Choroid plexus epithelial cell (primary cell): ENCODE data around the gene TCERG1L.

Experiments
- DNase-seq: peaks from one replicate; pipeline ENCODE4 v3.0.0-alpha.2; 2010; ENCODE audit warnings: low read depth
- H3K4me3 ChIP-seq: 2 replicates; pipeline ENCODE4 v1.5.1; 2011; ENCODE audit warnings: low read depth, mild to moderate bottlenecking, control low read depth, low read length, moderate library complexity
- TF ChIP-seq, protein P1 (sequence below): conservative IDR thresholded peaks from 2 replicates; pipeline ENCODE4 v1.5.1; 2011; ENCODE audit warnings: low read depth, mild to moderate bottlenecking, control low read depth, inconsistent platforms, low read length, moderate library complexity

Gene TCERG1L

DNA sequence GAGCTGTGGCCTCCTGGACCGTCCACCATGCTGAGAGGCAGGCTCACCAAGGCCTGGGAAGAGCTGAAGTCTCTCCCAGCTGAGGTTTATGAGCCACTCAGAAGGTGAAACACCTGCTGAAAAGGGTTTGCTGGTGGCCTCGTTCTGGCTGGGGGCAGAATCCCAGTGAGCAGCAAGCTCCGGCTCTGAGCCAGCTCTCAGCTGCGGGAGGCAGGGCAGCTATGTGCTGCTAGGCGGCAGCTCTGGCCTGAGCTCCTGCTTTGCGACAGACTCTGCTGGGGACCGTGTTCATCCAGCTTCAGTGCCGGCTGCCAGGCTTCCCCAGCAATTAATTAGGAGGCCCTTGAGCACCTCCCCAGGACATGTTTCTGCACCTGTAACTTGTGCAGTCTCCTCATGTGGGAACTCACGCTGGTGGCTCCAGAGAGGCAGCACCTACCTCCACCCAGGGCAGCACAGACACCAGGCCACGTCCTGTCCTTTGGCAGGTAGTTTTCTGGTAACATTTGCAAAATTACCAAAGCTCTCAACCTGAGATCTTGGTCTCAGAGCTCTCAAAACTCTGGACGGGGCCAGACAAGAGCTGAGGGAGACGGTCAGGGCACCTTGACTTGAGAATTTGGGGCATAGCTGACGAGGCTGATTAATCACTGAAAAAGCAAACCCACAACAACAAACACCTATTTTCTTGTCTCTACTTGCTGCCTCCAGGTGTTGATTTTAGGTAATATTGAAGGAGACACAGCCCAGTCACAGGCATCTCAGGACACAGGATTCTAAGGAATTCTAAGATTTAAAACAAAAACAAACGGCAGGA lies 185.0 kb downstream of the TCERG1L start:
- TF ChIP-seq, protein P1, sequence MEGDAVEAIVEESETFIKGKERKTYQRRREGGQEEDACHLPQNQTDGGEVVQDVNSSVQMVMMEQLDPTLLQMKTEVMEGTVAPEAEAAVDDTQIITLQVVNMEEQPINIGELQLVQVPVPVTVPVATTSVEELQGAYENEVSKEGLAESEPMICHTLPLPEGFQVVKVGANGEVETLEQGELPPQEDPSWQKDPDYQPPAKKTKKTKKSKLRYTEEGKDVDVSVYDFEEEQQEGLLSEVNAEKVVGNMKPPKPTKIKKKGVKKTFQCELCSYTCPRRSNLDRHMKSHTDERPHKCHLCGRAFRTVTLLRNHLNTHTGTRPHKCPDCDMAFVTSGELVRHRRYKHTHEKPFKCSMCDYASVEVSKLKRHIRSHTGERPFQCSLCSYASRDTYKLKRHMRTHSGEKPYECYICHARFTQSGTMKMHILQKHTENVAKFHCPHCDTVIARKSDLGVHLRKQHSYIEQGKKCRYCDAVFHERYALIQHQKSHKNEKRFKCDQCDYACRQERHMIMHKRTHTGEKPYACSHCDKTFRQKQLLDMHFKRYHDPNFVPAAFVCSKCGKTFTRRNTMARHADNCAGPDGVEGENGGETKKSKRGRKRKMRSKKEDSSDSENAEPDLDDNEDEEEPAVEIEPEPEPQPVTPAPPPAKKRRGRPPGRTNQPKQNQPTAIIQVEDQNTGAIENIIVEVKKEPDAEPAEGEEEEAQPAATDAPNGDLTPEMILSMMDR: no peak
- no peak overlapping the region for H3K4me3 ChIP-seq

DNA sequence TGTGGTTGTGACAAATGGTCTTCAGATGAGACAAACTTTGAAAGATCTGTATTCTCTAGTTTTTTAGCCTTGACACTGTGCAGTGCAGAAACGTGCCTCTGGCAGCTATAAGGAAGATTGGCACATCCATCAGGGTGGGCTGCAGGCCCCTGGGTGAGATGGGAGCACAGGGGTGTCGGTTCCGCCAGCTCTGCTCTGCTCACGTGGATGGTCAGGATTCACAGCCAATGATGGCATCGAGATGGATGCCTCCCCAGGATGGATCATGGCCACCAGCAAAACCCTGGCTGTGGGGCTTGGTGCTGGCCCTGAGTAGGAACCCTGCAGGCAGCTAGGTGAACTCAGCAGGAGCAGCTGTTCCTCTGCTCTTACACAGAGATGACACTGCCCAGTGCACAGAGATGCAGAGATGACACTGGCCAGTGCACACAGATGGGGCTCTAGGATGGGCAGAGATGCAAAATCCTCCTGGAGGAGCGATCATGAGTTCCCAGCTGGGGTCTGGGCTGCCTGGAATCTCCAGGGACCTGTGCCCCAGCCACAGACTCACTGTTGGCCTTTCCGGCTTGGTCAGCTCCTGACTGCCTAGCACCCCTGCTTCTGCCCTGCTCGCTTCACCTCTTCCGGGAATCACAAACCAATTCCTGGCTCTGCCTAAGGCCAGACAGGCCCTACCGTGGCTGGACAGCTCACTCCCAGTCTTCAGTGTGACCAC lies 185.9 kb downstream of the TCERG1L start:
- no peak overlapping the region for H3K4me3 ChIP-seq
- DNase-seq: no peak
- TF ChIP-seq, protein P1: no peak

More for the DNA sequence above, 185.0 kb downstream of the TCERG1L start:
- no peak for DNase-seq

DNA sequence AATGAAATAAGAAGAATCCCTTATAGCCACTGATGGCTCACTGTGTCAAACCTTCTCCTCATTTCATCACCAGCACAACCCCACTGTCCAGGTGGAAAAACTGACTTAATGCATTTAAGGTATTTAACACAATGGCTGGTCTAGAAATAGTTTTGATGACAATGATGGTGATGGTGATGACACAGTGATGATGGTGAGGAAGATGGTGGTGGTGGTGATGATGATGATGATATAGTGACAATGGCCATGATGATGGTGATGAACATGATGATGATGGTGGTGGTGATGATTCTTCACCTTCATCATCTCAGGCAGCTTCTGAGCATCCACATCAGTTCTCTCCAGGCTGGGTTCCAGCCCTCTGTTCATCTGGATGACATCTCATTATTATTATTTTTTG lies 186.6 kb downstream of the TCERG1L start:
- no peak overlapping the region for H3K4me3 ChIP-seq
- no peak for DNase-seq
- TF ChIP-seq, protein P1: no peak

DNA sequence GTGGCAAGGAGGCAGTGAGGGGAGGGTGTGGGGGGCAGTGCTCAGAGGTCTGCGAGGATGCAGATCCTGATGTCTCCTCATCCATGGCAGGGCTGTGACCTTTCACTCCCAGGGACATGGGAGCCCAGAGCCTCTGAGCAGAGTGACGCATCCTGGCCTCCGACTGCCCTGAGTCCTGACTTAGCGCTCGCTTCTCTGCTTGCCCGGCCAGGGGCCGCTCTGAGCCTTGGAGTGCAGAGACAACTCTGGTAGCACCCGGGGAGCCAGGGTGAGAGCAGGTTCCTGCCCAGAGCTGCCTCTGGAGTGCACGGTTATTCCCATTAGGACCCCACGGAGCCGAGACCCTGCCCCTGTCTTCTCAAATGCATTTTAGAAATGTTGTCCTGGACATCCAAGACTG lies 188.0 kb downstream of the TCERG1L start:
- H3K4me3 ChIP-seq: no peak overlapping the region
- TF ChIP-seq, protein P1: no peak
- DNase-seq: no peak

DNA sequence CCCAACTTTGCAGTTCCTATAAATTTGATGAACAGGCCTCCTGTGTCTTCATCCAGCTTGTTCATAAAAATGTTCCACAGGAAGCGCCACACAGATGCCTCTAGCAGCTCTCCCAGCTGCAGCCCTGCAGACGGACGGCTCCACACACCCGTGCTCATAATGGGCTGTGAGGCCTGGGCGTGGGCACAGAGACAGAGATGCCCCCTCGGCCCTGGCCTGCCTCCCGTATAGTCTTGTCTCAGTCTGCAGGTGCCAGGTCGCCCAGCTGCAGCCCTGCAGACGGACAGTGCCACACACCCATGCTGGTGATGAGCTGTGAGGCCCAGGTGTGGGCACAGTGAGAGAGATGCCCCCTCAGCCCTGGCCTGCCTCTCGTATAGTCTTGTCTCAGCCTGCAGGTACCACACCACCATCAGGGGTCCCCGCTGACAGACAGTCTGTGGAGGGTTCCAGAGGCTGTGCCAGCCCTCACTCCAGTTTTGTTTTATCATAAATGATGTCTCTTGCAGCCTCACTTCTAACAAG lies 189.9 kb downstream of the TCERG1L start:
- TF ChIP-seq, protein P1: no peak
- H3K4me3 ChIP-seq: no peak overlapping the region
- no peak for DNase-seq

DNA sequence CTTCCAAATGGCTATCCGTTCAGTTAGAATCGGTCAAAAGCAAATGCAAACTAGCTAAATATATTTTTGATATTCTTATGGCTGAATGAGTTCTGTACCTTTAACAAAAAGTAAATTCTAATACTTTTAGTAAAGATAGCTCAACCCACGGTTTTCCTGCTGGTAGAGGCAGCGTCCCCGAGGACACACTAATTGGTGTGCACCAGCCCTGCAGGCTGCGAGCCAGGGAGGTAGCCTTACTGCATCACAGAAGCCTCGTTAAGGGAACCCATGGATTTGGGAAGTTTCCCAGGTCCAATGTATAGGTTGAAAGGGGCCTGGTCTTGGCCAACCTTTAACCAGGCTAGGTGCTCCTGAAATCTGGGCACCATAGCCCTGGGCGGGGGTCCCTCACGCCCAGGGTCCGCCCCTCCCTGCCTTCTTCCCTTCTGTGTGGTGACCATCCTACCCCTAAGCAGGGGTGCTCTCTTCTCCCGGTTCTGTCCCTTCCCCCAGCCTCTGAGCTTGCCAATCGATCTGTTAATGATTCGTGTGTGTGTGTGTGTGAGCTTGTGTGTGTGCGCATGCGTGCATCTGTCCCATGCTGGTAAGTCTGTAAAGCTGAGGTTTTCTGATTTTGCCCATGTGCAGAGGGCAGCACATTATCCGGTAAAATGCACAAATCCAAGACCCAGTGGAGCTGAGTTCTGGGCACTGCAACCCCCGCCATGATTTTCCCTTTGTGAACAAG lies 191.7 kb downstream of the TCERG1L start:
- no peak for DNase-seq
- no peak overlapping the region for H3K4me3 ChIP-seq
- TF ChIP-seq, protein P1: no peak
